Upper lobe of right lung (tissue), 1 donor: Measurements from ENCODE around the gene TPH1. TPM values are rescaled to one million over a fixed set of nuclear protein-coding genes. Genes with fewer than 3 reads are reported as not detected.

Source experiments
- ATAC-seq: fragments of 200-7000 bp; cut with Tn5 transposase; one replicate; pipeline ENCODE4 v1.9.1; 2020; ENCODE audit warnings: mild to moderate bottlenecking, moderate library complexity
- DNase-seq: peaks from one replicate; pipeline ENCODE4 v3.0.0-alpha.2; 2020
- H3K27ac ChIP-seq: fragments of 200-600 bp; one replicate; pipeline ENCODE4 v1.8.0; 2022
- H3K27me3 ChIP-seq: fragments of 200-600 bp; one replicate; pipeline ENCODE4 v1.8.0; 2022; ENCODE audit warnings: mild to moderate bottlenecking
- H3K36me3 ChIP-seq: fragments of 200-600 bp; one replicate; pipeline ENCODE4 v1.8.0; 2022
- H3K4me1 ChIP-seq: fragments of 200-600 bp; one replicate; pipeline ENCODE4 v1.8.0; 2022
- H3K4me3 ChIP-seq: fragments of 200-600 bp; one replicate; pipeline ENCODE4 v1.8.0; 2022; ENCODE audit warnings: mild to moderate bottlenecking
- H3K9me3 ChIP-seq: fragments of 200-600 bp; one replicate; pipeline ENCODE4 v1.8.0; 2022
- intact Hi-C: fragments of 100-400 bp; cut with DNase I; formaldehyde crosslinking; loops from one replicate; pipeline ENCODE4 v1.11.0; 2022
- long read RNA-seq: library from polyadenylated mRNA; unstranded; transcript quantifications from one replicate; pipeline ENCODE4 v2.0.0, GENCODE V29; 2021
- total RNA-seq: library from RNA; stranded (reverse); fragmentation: NEBNext Ultra II Directional; extraction: Animal tissue kit (Norgen Biotek cat#: 25700); gene quantifications from one replicate; pipeline ENCODE4 v1.2.1, GENCODE V29; 2021
- TF ChIP-seq, protein P1 (sequence below): fragments of 200-600 bp; IDR thresholded peaks from one replicate; pipeline ENCODE4 v1.8.0; 2022; ENCODE audit warnings: antibody characterized with exemption
- donor health status: DM: no; HTN: yes; CAD: no; lungs with severe emphysema.

The TPH1 gene
- 0.29 TPM for total RNA-seq
- long read RNA-seq, result 0 reads

DNA sequence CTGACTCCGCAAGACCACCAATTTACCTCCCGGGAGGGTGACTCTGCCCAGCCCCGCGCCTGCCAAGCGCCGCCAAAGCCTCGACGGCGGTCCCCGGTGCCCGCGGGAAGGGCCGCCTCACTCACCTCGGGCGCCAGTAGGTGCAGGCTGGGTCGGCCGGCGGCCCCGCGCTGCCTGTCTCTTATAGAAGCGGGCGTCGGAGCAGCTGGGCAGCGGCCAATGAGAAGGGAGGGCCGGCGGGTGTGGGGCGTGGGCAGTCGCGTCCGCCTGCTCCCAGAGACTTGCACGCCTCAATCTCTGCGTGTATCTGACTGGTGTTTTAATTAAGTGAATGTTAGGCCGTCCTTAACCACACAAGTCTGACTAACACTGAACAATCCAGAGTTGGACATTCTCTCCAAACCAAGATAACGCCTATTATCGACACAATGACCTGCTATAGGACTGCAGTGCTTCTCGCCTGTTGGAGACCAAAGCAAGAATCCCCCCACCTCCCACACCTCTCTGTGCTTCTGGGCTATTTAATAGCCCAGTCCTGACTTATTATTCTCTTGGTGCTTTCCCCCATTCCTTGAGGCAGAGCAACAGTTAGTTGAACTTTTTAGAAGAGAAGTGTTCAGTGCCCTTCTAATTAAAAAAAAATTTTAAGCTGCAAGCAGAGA is at the start of gene TPH1:
Gene TPH1, minus strand, starts transcription at position 154 of the 662 bp plus-strand sequence. CDS start 5,507 bp downstream, outside the sequence.
- no peaks in the 10 kb centered on the region for H3K9me3 ChIP-seq
- no peak within 1 kb of the TSS for H3K27ac ChIP-seq
- peaks cover 37% of the 10 kb centered on the region for H3K27me3 ChIP-seq
- no peaks in the 10 kb centered on the region for H3K36me3 ChIP-seq
- peak; percentile 79 for DNase-seq
- peak; percentile 91 for ATAC-seq
- no peak within 1 kb of the TSS for H3K4me3 ChIP-seq
- no peaks in the 10 kb centered on the region for H3K4me1 ChIP-seq
- intact Hi-C loops, result no loop called here
- TF ChIP-seq, protein P1, sequence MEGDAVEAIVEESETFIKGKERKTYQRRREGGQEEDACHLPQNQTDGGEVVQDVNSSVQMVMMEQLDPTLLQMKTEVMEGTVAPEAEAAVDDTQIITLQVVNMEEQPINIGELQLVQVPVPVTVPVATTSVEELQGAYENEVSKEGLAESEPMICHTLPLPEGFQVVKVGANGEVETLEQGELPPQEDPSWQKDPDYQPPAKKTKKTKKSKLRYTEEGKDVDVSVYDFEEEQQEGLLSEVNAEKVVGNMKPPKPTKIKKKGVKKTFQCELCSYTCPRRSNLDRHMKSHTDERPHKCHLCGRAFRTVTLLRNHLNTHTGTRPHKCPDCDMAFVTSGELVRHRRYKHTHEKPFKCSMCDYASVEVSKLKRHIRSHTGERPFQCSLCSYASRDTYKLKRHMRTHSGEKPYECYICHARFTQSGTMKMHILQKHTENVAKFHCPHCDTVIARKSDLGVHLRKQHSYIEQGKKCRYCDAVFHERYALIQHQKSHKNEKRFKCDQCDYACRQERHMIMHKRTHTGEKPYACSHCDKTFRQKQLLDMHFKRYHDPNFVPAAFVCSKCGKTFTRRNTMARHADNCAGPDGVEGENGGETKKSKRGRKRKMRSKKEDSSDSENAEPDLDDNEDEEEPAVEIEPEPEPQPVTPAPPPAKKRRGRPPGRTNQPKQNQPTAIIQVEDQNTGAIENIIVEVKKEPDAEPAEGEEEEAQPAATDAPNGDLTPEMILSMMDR, result no peak

DNA sequence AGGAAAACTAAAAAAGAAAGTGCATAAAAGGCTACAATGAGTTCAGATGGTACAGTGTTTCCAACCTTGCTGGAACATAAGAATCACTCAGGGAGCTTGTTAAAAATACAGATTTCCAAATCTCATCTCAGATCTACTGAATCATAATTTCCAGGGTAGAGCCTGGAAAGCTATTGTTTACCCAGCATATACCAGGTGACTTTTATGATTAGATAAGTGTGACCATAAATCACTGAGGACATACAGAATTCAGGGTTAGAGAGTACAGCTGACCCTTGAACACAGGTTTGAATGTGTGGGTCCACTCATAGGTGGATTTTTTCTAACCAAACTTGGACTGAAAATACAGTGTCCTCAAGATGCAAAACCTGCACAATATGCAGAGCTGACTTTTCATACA is 47.9 kb upstream of the TPH1 start:
- DNase-seq (no peak), ATAC-seq (no peak)
- no peaks in the 10 kb centered on the region for H3K9me3 ChIP-seq
- intact Hi-C loops, result no loop called here
- H3K4me1 ChIP-seq, result no peaks in the 10 kb centered on the region
- H3K36me3 ChIP-seq, result peaks cover 75% of the 10 kb centered on the region
- H3K4me3 ChIP-seq, result no peak overlapping the region
- no peak overlapping the region for H3K27ac ChIP-seq
- TF ChIP-seq, protein P1, result no peak
- H3K27me3 ChIP-seq, result no peaks in the 10 kb centered on the region

DNA sequence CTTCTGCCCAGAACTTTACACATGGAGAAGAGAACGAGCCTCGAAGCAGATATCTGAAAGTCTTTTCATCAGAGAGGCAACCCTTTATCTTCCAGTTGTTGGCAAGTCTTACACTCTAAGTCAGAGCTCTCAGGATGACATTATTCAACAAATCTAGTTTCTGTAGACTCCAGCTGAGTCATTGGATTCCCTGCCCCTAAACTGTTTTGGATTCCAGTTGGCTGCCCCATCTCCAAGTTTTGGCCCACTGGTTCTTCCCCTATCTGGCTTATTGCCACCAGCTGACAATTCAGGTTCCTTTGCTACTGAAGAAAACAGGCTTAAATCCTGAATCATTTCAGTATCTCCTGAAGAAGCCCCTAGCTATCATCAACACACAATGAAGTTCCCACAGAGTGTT is 45.7 kb upstream of the TPH1 start:
- Histone ChIP-seq H3K27ac (no peak overlapping the region), H3K36me3 (peaks cover 94% of the 10 kb centered on the region), H3K27me3 (no peaks in the 10 kb centered on the region), H3K4me3 (no peak overlapping the region), H3K4me1 (no peaks in the 10 kb centered on the region), H3K9me3 (no peaks in the 10 kb centered on the region)
- ATAC-seq (no peak), DNase-seq (no peak)
- TF ChIP-seq, protein P1, result no peak
- intact Hi-C loops, result no loop called here

DNA sequence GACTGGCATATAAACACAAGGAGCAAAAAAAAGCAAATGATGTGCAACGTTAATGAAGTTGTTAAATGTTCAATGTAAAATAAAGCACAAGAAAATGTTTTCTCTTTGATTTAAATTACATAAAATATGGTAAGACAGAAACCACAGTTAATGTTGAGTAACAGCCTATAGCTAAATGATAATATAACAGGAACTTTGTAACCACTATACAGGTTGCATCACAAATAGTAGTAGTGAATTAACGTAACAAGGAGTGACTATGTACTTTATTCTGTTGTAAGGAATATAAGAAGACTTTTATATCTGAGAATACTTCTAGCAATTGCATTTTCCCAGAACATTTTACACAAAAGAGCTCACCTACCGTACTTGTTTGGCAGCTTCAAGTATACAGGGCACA is 42.9 kb upstream of the TPH1 start:
- intact Hi-C loops, result no loop called here
- Histone ChIP-seq H3K4me3 (no peak overlapping the region), H3K27ac (no peak overlapping the region), H3K27me3 (no peaks in the 10 kb centered on the region), H3K9me3 (no peaks in the 10 kb centered on the region), H3K36me3 (peaks cover 81% of the 10 kb centered on the region), H3K4me1 (no peaks in the 10 kb centered on the region)
- TF ChIP-seq, protein P1, result no peak
- DNase-seq, result no peak
- no peak for ATAC-seq

DNA sequence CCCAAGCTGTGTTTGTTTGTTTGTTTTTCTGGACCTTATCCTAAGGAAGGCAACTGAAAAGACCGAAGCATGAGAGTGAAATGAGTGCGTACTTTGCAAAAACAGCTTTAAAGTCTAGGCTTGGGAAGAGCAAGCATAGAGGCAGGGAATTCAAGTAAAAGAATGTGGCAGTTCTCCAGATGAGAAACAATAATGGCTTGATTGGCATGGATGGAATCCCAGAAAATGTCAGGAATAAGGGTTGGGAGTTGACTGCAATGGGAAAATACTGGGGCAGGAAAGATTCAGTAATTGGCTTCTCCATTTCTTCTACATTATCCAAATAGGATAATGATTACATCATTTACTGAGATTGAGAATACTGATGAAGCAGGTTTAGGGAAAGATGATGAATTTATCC is 42.3 kb upstream of the TPH1 start:
- H3K36me3 ChIP-seq, result peaks cover 81% of the 10 kb centered on the region

More for the DNA sequence above, 42.3 kb upstream of the TPH1 start:
- H3K4me1 ChIP-seq, result no peaks in the 10 kb centered on the region
- no peaks in the 10 kb centered on the region for H3K27me3 ChIP-seq
- no peaks in the 10 kb centered on the region for H3K9me3 ChIP-seq
- TF ChIP-seq, protein P1, result no peak
- intact Hi-C loops, result no loop called here
- DNase-seq, result no peak
- no peak for ATAC-seq
- H3K27ac ChIP-seq, result no peak overlapping the region
- H3K4me3 ChIP-seq, result no peak overlapping the region
